ENCODE measurements around the gene ABCA12.

The ABCA12 gene

GRCh38 chr2:215029936-215030335 is 108.5 kb downstream of the ABCA12 start:
- Histone ChIP-seq H3K4me3 (no peak overlapping the region), H3K27ac (no peak overlapping the region)
- no peak for DNase-seq (ENCODE audit: low spot score)
- no peak for TF ChIP-seq CTCF (IDR thresholded peaks at IDR 0.05)

- DNase-seq (ENCODE audit: low spot score) = no peak
- H3K4me3 ChIP-seq = no peak overlapping the region
- no peak for TF ChIP-seq CTCF (IDR thresholded peaks at IDR 0.05)
- no peak overlapping the region for H3K27ac ChIP-seq
Observed at GRCh38 chr2:215028231-215028630, 110.2 kb downstream of the ABCA12 start.

- DNase-seq (ENCODE audit: low spot score) = no peak
- no peak for TF ChIP-seq CTCF (IDR thresholded peaks at IDR 0.05)
- Histone ChIP-seq H3K27ac (no peak overlapping the region), H3K4me3 (no peak overlapping the region)
Observed at GRCh38 chr2:215027779-215028178, 110.6 kb downstream of the ABCA12 start.

GRCh38 chr2:215022910-215023309 is 115.5 kb downstream of the ABCA12 start:
- TF ChIP-seq CTCF (IDR thresholded peaks at IDR 0.05) = no peak
- H3K27ac ChIP-seq = no peak overlapping the region
- DNase-seq (ENCODE audit: low spot score) = no peak
- no peak overlapping the region for H3K4me3 ChIP-seq

GRCh38 chr2:215022418-215022817 is 116.0 kb downstream of the ABCA12 start:
- no peak for TF ChIP-seq CTCF (IDR thresholded peaks at IDR 0.05)
- no peak overlapping the region for H3K4me3 ChIP-seq
- H3K27ac ChIP-seq = no peak overlapping the region
- no peak for DNase-seq (ENCODE audit: low spot score)

GRCh38 chr2:215020283-215020682 is 118.1 kb downstream of the ABCA12 start:
- no peak for DNase-seq (ENCODE audit: low spot score)
- no peak for TF ChIP-seq CTCF (IDR thresholded peaks at IDR 0.05)
- Histone ChIP-seq H3K27ac (no peak overlapping the region), H3K4me3 (no peak overlapping the region)

- no peak for DNase-seq (ENCODE audit: low spot score)
- no peak overlapping the region for H3K4me3 ChIP-seq
- no peak for TF ChIP-seq CTCF (IDR thresholded peaks at IDR 0.05)
- no peak overlapping the region for H3K27ac ChIP-seq
Observed at GRCh38 chr2:215019521-215020145, 118.8 kb downstream of the ABCA12 start.

Measured in coronary artery (tissue), 2 donors.